Adrenal gland (tissue), 12 donors: ENCODE measurements around the gene ADAMTSL1. TPM values are rescaled to one million over a fixed set of nuclear protein-coding genes. Genes with fewer than 3 reads are reported as not detected.
"Not testable (repeated sequence)": the region's sequence is repeated elsewhere in the genome, so short reads cannot be mapped to it uniquely, and the experiment has no call there.

Experiments used
- DNase-seq, 7 donors: peaks; one replicate each; pipeline ENCODE4 v3.0.0-alpha.2; 2019 to 2020
- H3K27ac ChIP-seq, 5 donors: fragments of 200-600 bp; sonication (generic) in 4 of 5; 1 replicate in 3 of 5; 2 replicates in 2 of 5; pipeline versions ENCODE4 v1.5.1 to v1.8.0; 2016 to 2020; ENCODE audit warnings: mild to moderate bottlenecking in 1 of 5
- H3K27me3 ChIP-seq: fragments of 200-600 bp; 2 replicates; pipeline ENCODE4 v1.8.0; 2021
- H3K36me3 ChIP-seq, 2 donors: fragments of 200-600 bp; replicated peaks in 1 of 2; 1 replicate in 1 of 2; 2 replicates in 1 of 2; pipeline versions ENCODE4 v1.5.1 to v1.8.0; 2018 to 2022
- H3K4me1 ChIP-seq, 2 donors: fragments of 200-600 bp; replicated peaks in 1 of 2; 1 replicate in 1 of 2; 2 replicates in 1 of 2; pipeline versions ENCODE4 v1.5.1 to v1.8.0; 2018 to 2021
- H3K4me3 ChIP-seq, 4 donors: fragments of 200-600 bp; sonication (generic) in 3 of 4; one replicate each; pipeline ENCODE4 v1.5.1; 2016 to 2018
- H3K9me3 ChIP-seq, 3 donors: fragments of 200-600 bp; sonication (generic) in 1 of 3; replicated peaks in 1 of 3; 1 replicate in 2 of 3; 2 replicates in 1 of 3; pipeline versions ENCODE4 v1.5.1 to v1.8.0; 2016 to 2021
- CTCF ChIP-seq, 6 experiments: fragments of 450-650 bp in 4 of 6; fragments of 200-600 bp in 2 of 6; sonication (generic) in 1 of 6; IDR thresholded peaks; 1 replicate in 5 of 6; 2 replicates in 1 of 6; pipeline versions ENCODE4 v1.5.1 to v1.8.0; 2016 to 2021; ENCODE audit warnings: antibody characterized with exemption in 6 of 6, mild to moderate bottlenecking in 2 of 6, moderate library complexity in 1 of 6
- POLR2A ChIP-seq, 2 donors: fragments of 450-650 bp; IDR thresholded peaks; one replicate each; pipeline ENCODE4 v1.6.1; 2017; ENCODE audit warnings: antibody characterized with exemption in 2 of 2, mild to moderate bottlenecking in 2 of 2, moderate library complexity in 1 of 2
- WGBS, 4 donors: extraction: QIAGEN DNeasy Blood & Tissue Kit in 2 of 4; methylation state at CpG; one replicate each; pipeline versions ENCODE4 v1.1.5 to v1.1.7; 2013 to 2017; 5-methylcytosine and 5-hydroxymethylcytosine counted together
- intact Hi-C, 2 donors: fragments of 100-400 bp; cut with DNase I; formaldehyde crosslinking; loops; one replicate each; pipeline versions ENCODE4 v1.14.1 to v1.15.0; 2022 to 2023
- polyA plus RNA-seq, 3 donors: library from polyadenylated mRNA; stranded (reverse); fragments of 200-250 nt in 2 of 3; fragments of 350-450 nt in 1 of 3; fragmentation: Illumina TruSeq in 1 of 3; extraction: RNeasy Lipid Tissue Mini Kit (QIAGEN cat#74804) in 1 of 3; gene quantifications; one replicate each; pipeline ENCODE4 v1.2.3, GENCODE V29; 2013 to 2014
- total RNA-seq, 9 donors: library from RNA; depleted of rRNA in 4 of 9; stranded (reverse); fragments of >200 nt in 4 of 9; fragments of 120-200 nt in 1 of 9; fragmentation: NEBNext Ultra II Directional in 1 of 9; extraction: Animal tissue kit (Norgen Biotek cat#: 25700) in 1 of 9; gene quantifications; one replicate each; pipeline versions ENCODE4 v1.1.0 to v1.2.4, GENCODE V29; 2013 to 2023
- donor health status: healthy with polysubstance abuse.
- donor health status: Bipolar disorder and iron deficiency.
- donor health status: DM: yes; HTN: yes; CAD: no.
- donor health status: DM: no; HTN: no; CAD: no.
- donor health status: DM: no; HTN: no; CAD: no.
- donor health status: DM: yes; HTN: yes; CAD: no.

Gene ADAMTSL1
- total and polyA plus RNA-seq, 12 donors, result 4.9 to 38.1 (median 20.6) TPM

DNA sequence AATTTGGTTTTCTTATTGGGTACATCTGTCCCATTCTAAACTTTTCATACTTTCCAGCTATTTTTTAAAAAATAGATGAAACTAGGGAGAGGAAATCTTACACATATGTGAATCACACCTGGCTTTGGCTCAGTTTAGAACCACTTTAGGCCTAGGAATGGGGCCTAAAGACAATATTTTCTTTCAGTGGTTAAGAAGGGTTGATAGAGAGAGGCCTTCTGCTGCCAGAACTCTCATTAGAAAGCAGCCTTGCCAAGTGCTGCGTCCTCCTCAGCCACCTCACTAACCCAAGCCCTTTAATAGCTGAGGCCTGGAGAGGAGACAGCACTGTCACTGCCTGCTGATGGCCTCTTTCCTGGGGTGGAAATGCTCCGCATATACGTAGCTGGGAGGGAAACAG lies 391.6 kb downstream of the ADAMTSL1 start:
- H3K4me1 ChIP-seq, result peaks cover 4 to 15% of the 10 kb centered on the region in 2 donors
- intact Hi-C loops, result no loop called here
- no peak for DNase-seq
- WGBS, 4 donors, result 90 to 96% (median 93%) methylated on average over 3 of the region's 3 CpGs
- H3K27me3 ChIP-seq, result no peaks in the 10 kb centered on the region
- no peak overlapping the region for H3K4me3 ChIP-seq
- TF ChIP-seq CTCF (IDR thresholded peaks at IDR 0.05), result no peak
- no peak for TF ChIP-seq POLR2A (IDR thresholded peaks at IDR 0.05)
- no peaks in the 10 kb centered on the region for H3K36me3 ChIP-seq
- no peak overlapping the region for H3K27ac ChIP-seq
- H3K9me3 ChIP-seq, result peaks cover 0 to 6% (median 0%) of the 10 kb centered on the region in 3 donors

DNA sequence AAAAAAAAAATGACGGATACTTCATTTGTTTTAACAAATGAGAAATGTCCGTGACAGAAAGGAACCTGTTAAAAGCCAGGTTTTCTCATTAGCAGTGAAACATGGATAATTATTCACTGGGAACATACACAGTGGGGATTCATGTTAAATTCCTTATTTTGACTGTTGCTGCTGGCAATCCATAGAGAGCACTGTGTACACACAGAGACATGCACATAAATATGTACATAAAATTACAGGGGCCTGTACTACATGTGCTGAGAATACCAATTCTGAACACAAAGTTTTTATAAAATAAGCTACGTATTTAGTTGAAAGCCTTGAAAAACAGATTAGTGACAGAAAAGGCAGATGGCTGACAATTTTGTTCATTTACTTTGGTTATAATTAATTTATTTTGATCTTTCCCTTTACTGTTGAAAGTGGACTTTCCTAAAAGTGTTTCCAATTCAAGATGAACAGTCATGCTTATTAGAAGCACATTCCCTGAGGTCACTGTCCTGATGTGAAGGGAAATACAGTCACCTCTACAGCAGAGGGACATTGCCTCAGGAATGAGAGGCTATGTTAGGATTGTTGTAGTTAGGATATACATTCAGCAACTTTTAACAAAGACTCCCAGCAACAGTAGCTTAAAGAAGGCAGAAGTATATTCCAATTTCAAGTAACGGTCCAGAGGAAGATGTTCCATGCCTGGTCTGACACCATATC lies 392.3 kb downstream of the ADAMTSL1 start:
- intact Hi-C loops, result no loop called here
- H3K36me3 ChIP-seq, result no peaks in the 10 kb centered on the region
- WGBS, 4 donors, result 68 to 91% (median 84%) methylated on average over 4 of the region's 4 CpGs
- no peak for TF ChIP-seq CTCF (IDR thresholded peaks at IDR 0.05)
- TF ChIP-seq POLR2A (IDR thresholded peaks at IDR 0.05), result no peak
- no peak overlapping the region for H3K27ac ChIP-seq
- peaks cover 0 to 6% (median 0%) of the 10 kb centered on the region in 3 donors for H3K9me3 ChIP-seq
- H3K4me1 ChIP-seq, result peaks cover under 1 to 11% of the 10 kb centered on the region in 2 donors
- no peak overlapping the region for H3K4me3 ChIP-seq
- DNase-seq, result no peak
- no peaks in the 10 kb centered on the region for H3K27me3 ChIP-seq

GRCh38 chr9:18869725-18870124 lies 395.8 kb downstream of the ADAMTSL1 start:
- Histone ChIP-seq H3K4me3 (no peak overlapping the region), H3K36me3 (no peaks in the 10 kb centered on the region), H3K4me1 (no peaks in the 10 kb centered on the region), H3K9me3 (peaks cover 0 to 6% (median 0%) of the 10 kb centered on the region in 3 donors), H3K27ac (no peak overlapping the region), H3K27me3 (no peaks in the 10 kb centered on the region)
- DNase-seq, result no peak
- intact Hi-C loops, result no loop called here
- TF ChIP-seq POLR2A (IDR thresholded peaks at IDR 0.05), result no peak
- no peak for TF ChIP-seq CTCF (IDR thresholded peaks at IDR 0.05)

DNA sequence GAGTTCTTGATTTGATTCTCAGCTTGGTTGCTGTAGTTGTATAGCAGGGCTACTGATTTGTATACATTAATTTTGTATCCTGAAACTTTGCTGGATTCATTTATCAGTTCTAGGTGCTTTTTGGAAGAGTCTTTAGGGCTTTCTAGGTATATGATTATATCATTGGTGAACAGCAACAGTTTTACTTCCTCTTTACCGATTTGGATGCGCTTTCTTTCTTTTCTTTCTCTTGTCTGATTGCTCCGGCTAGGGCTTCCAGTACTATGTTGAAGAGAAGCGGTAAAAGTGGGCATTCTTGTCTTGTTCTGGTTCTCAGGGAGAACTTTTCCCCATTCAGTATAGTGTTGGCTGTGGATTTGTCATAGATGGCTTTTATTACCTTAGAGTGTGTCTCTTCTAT lies 400.1 kb downstream of the ADAMTSL1 start:
- H3K27me3 ChIP-seq, result no peaks in the 10 kb centered on the region
- no peak overlapping the region for H3K27ac ChIP-seq
- H3K36me3 ChIP-seq, result no peaks in the 10 kb centered on the region
- DNase-seq, result no peak
- H3K4me1 ChIP-seq, result no peaks in the 10 kb centered on the region
- TF ChIP-seq POLR2A (IDR thresholded peaks at IDR 0.05) (no peak), CTCF (IDR thresholded peaks at IDR 0.05) (no peak)
- intact Hi-C loops, result no loop called here
- H3K9me3 ChIP-seq, result peaks cover 0 to 6% (median 0%) of the 10 kb centered on the region in 3 donors
- 93 to 99% (median 94%) methylated on average over 4 of the region's 4 CpGs for WGBS, 4 donors
- H3K4me3 ChIP-seq, result no peak overlapping the region

GRCh38 chr9:18874990-18875389 lies 401.0 kb downstream of the ADAMTSL1 start:
- H3K4me3 ChIP-seq, H3K27me3 ChIP-seq, H3K9me3 ChIP-seq, intact Hi-C loops, H3K27ac ChIP-seq, DNase-seq, H3K4me1 ChIP-seq, H3K36me3 ChIP-seq: not testable (repeated sequence)
